NCI-H1436 (cell line): ENCODE data around the gene UVSSA.

Experiments used
- DNase-seq: peaks from one replicate; lab custom pipeline; 2025; lab: John Stamatoyannopoulos, UW

UVSSA gene

DNA sequence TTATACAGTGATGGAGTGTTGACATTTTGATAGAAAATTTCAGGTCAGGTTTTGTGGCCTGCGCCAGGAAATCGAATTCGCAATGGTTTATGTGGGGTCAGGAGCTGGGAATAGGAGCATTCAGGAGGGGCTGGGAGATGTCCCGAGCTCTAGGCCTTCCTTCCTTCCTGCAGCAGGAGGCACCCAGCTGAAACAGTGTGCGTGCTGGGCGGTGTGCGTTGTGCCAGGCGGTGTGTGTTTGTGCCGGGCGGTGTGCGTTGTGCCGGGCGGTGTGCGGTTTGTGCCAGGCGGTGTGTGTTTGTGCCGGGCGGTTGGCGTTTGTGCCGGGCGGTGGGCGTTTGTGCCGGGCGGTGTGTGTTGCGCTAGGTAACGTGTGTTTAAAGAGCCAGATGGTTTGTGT is 1.7 kb downstream of the UVSSA start:
- no peak for DNase-seq

DNA sequence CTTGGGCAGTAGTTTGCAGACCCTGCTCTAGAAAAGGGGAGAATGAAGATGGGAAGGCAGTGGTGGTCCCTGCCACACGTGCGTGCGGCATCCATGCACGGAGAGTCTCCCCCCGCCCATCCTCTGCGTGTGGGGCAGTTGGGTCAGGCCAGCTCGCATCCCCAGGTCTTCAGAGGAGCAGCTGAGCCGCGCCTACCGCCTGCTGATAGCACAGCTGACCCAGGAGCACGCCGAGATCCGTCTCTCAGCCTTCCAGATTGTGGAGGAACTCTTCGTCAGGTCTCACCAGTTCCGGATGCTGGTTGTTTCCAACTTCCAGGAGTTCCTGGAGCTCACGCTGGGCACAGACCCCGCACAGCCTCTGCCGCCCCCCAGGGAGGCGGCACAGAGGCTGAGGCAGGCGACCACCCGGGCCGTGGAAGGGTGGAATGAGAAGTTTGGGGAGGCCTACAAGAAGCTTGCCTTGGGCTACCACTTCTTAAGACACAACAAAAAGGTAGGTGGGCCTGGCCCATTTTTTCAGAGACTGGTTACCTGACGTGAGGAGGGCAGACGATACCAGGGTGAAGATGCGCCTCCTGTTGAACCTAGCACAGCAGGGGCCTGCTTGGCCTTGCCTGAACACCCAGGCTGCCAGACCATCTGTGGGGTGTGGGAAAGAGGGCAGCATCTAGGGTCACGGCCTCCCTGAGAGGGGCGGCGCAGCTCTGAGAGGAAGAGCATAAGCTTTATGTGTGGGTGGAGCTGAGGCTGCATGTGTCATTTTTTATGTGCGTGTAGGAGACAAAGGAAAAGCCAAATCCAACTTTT is 2.6 kb downstream of the UVSSA start:
- no peak for DNase-seq

DNA sequence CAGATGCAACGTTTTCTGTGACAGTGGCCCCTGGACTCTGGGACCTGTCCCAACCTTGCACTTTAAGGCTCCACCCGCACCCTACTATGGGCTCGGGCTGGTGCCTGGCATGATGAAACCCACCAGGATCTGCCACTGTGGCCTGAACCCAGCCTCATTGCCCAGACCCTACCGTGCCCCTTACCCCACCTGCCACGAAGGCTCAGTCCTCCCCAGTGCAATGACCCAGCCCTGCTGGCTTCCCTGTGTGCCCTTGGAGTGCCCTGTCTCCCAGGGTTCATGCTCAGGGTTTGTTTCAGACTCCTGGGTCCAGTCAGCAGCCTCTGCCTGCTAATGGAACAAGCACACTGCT is 3.1 kb downstream of the UVSSA start:
- DNase-seq = no peak

DNA sequence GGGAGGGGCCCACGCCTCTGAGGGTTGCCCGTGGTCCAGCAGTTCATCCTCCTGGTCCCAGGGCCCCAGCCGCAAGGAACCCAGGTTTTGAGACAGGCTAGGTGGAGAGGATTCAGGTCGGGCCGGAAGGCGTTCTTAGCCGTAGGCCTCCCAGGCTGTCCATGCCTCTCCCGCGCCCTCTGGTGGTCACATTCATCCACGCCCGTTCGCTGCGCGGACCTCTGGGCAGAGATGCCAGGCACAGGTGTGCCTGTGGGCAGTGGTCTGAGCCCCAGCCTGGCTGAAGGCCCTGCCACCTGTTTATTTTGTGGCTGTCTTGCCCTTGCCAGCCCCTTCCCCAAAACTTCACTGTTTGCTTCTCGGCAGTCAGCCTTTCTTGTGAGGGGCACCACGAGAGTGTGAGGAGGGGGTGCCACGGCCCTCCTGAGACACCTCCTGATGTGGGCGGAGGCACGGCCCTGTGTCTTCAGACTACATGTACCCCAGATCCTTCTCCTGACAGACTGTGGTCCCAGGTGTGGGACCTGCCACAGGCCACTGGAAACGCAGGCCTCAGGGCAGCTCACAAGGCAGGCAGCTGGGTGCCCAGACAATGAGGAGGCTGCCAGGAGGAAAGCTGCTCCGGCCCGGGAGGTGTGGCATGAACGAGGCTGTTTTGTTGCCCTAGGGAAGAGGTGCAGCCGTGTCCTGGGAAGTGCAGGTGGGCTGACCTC is 5.0 kb downstream of the UVSSA start:
- peak; percentile 78 for DNase-seq

DNA sequence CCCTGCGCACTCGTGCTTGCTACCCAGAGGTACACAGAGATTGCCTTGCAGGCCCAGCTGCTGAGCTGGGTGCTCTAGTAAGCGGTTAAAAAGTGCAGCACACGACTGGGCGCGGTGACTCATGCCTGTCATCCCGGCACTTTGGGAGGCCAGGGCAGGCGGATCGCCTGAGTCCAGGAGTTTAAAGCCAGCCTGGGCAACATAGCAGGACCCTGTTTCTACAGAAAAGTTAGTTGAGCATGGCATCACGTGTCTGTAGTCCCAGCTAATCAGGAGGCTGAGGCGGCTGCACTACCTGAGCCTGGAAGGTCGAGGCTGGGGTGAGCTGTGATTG is 5.5 kb downstream of the UVSSA start:
- DNase-seq = no peak

DNA sequence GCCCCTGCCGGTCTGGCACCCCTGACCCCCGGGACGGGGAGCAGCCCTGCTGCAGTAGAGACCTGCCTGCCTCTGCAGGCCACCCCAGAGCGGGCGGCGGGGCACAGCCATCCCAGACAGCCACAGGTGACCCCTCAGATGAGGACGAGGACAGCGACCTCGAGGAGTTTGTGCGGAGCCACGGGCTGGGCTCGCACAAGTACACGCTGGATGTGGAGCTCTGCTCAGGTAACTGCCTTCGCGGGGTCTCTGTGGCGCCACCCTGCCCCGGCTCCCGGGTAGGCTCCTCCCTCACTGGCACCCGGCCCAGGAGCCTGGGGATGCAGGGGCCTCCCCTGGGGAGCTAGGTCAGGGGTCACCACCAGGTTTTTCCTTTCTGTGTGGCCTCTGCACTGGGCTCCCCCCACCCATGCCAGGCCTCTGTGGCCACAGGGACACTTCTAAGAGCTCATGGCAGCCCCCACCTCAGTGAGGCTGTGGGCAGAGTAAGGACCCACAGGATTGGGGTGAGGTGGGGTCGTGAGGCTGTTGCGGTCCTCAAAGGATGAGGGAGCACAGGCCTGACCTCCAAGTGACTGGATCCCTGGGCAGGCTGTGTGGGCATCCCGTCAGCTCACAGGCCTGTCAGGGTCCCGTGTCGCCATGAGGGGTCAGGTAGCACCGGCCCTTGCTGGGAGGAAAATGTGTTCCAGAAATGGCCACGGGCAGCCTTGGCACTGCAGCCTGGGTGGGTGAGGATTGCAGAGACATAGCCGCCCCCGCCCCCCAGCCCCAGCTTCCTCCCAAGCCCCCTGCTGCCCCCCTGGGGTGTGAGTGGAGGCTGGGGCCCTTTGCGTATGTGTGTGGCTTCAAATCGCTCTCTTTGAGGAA is 6.4 kb downstream of the UVSSA start:
- DNase-seq = no peak

DNA sequence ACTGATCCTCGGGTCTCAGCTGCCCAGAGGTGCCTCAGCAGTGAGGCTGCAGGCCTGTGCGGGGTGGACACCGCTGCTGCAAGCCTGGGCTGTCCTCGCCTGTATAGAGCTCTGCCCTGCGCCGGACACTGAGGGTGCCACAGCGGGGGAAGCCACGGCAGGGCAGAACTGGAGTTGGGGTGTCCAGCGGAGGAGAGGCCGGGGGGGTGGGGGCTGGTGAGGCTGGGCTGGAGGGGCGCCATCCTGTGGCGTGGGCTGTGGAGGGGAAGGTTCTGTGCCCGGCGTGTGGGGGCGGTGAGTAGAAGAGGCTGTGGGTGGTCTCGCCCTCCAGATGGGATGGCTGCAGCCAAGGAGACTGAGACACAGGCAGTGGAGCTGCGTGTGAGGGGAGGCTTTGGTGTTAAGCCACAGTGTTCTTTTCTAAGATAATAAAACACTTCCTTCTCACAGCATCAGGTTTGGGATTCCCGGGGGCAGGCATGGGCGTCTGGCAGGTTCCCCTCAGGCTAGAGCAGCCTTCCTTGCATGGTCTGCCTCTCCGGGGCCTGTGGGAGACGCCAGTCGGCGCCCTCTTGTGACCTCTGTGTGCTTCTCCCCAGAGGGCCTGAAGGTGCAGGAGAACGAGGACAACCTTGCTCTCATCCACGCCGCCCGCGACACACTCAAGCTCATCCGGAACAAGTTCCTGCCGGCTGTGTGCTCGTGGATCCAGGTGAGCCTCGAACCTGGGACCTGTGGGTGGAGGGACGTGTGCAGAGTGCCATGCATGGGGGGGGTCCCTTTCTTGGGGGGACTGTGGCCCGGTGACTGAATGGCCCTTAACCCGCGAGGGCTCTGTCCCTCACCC is 7.4 kb downstream of the UVSSA start:
- no peak for DNase-seq

DNA sequence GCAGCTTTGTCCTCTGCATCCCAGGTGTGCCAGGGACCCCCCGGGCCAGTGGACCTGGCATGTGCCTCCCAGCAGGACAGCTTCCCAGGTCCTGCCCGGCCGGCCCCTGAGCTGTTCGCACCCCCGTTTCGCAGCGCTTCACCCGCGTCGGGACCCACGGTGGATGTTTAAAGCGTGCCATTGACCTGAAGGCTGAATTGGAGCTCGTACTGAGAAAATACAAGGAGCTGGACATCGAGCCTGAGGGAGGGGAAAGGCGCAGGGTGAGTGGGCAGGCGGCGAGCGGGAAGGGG is 7.9 kb downstream of the UVSSA start:
- DNase-seq = no peak

DNA sequence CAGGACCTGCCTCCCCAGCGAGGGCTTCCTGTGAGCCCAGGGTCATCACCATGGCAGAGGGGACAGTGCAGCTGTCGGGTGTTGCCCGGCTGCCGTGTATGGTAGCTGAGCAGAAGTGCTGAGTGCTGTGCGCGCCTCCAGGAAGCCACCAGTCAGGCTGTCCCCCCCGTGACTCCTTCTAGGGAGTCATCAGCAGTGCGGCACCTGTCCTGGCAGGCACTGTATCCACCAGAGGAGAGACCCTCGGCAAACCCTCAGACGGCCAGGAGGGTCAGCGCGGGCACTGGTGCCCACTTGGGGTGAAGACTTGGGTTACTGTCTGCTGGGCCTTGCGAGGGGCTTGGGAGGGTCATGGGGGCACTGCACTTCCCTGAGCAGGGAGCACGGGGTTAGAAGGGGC is 8.4 kb downstream of the UVSSA start:
- DNase-seq = no peak

DNA sequence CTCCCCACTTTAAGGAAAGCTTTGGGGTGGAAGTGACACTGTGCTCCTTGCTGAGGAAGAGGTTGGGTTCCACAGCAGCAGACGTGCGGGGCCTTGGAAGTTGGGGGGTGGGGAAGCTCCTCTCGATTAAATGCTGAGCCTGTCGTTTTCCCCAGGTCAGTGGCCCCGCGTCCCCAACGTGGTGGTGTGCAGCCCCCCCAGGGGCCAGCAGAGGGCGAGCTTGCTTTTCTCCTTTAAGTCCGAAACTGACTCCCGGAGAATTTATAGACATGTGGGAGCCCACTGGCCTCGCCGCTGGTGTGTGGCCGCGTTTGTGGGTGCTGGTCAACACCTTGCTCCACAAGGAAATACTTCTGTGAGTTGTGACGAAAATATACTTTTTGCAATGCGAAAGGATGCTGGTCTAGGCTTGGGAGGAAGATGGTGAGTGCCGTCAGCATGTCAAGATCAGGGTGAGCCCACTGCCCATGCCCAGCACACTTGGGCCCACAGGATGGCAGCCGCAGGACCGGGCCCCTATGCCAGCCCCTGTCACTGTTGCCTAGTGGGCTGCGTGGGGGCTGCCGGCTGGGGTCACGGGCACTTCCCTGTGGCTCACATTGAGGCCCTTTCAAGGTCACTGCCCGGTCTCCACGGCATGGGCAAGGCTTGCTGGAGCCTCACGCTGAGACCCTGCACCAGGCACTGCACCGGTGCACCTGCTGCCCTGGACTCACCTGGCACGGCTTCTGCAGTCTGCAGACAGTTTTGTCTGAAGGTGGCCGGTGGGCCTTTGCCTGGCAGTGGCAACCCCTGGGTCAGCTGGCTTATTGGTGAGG is 9.4 kb downstream of the UVSSA start:
- DNase-seq = peak; percentile 37

DNA sequence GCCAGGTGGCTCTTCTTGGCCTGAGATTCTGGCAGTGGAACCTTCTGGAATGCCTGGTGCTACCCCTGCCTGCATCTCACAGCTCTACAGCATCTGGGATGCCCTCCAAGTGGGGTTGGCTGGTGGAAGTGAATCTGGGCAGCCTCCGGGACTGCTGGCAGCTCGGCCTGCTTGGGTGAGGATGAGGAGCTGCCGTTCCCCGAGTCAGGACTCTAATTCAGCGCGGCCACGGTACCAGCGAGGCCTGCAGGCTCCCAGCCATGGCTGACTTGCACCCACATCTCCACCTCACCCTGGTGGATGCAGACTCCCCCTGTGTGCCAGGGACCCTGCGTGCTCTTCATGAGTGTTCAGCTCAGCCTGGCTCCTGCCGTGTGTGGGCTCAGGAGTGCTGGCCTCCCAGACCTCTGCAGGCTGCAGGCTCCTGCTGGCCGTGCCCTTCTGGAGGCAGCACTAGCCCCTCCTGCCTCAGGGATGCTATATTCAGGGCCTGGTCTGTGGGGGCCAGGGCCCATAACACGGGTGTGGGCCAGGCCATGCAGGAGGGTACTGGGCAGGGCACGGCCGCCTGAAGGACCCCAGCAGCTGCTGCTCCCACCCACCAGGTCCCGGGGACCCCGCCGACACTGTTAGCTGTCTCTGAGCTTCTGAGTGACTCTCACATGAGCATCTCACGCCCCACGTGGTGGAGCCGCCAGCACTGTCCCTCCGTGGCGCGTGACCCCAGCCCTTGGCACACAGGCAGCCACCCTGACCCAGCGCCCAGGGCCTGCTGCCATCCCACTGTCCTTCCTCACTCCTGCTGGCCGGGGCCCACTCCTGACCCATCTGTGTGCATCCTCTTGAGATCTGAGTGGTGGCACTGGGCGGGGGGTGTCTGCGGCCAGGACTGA is 10.6 kb downstream of the UVSSA start:
- DNase-seq = no peak

DNA sequence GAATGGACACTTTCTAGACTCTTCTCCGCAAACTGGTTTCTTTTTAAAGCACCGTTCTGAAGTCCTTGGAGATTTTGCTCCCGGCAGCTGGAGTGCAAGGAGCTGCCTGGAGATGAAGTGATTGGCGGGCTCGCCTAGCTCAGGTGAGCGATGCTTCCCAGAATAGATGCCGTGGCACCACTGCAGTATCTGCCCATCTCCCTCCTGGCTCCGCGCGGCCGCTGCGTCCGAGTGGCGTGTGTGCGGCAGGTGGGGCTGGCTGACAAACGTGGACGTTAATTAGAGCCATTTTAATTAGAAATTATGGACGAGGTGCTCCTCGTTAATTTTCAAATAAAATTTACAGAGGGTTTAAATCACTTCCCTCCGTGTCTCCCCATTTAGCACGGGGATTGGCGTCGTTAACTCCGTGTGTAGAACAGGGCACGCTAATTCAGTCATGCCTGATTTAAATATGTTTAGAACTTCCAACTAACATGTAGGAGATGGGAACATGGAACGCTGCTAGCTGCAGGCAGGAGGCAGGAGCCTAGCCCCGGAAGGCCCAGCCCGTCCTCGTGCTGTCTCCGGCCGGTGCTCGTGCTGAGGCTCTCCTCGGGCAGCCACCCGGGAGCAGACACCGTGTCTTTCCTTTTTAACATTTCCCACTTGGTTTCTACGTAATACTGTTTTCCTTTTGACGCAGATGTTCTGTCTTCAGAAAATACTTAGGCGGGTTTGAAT is 11.6 kb downstream of the UVSSA start:
- DNase-seq = no peak

DNA sequence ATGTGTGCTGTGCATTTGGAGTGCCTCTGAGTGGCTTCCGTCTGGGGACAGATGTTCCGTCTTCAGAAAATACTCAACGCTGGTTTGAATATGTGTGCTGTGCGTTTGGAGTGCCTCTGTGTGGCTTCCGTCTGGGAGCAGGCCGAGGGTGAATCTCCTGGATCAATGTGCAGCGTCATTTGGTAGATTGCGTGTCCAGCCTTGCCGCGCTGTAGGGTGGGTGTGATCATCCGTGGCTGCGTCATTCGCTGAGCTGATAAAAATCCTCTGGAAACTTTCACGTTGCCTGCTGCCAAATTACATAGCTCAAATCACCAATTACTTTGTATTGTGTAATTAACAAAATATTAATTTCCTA is 12.1 kb downstream of the UVSSA start:
- DNase-seq = no peak

DNA sequence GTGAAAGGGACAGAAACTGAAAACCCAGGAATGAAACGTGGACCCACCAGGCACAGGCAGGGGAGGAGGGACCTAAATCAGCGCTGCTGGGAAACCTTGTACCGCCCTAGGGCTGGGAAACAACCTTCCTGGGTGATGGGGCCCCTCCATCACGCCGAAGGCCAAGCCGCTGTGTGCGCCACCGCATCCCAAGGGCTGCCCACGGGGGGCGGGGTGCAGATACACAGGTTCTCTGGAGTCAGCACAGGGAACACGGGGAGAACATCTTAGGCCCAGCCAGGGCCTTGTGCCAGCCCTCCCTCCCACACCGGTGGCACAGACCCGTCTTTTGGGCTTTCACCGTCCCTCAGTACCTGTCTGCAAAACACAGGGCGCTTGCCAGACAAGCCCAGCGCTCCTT is 13.0 kb downstream of the UVSSA start:
- no peak for DNase-seq

DNA sequence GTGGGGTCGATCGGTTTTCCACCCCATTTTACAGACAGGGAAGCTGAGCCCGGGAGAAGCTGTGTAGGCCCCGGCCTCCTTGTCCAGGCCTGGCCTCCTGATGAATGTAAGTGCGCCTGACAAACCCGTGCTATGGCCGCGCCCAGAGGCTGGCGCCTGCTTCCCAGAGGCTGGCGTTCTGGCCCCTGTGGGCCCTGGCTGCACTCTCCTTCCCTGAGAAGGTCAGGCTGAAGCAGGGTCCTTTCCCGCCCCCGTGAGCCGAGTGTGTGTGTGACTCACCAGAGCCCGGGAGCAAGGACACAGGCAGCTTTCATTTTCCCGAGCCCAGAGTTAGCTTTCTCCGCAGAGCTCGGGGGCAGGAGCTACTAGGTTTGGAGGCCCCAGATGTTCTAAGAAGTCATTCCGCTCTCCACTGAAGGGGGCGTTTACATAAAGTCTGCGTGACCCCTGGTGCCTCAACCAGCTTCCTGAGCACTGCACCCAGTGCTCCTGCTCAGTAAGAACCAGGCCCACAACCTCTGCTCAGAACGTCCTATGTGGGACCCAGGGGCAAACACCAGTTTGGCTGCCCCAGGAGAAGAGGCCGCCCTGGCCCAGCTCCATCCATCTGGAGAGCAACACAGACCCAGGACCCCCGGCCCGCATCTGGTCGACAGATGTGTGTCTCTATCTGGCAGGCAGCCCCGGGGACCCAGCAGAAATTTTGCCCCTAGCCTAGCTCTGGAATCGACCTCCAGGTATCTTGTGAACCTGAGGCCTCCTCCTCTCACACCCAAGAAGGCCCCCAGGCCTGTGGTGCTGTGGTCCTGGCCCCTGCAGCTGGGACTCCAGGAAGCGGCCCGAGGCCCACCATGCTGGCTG is 13.6 kb downstream of the UVSSA start:
- DNase-seq = no peak

DNA sequence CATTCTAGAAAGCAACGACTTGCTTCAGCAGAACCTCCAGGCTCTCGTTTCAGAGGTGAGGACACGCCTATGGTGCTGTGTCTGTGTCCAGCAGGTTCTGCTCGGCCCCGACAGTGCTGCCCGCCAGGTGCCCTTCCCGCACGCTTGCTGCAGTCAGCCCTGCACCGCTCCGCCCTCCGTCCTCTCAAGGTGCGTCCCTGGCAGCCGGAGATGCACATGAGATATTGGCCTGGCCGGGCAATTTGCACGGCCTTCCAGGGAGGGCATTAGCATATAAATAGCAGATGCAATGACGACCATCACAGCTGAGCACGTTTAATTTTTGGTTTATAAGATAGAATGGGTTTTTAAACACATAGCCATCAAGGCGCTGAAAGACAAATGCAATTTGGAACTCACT is 14.4 kb downstream of the UVSSA start:
- no peak for DNase-seq

DNA sequence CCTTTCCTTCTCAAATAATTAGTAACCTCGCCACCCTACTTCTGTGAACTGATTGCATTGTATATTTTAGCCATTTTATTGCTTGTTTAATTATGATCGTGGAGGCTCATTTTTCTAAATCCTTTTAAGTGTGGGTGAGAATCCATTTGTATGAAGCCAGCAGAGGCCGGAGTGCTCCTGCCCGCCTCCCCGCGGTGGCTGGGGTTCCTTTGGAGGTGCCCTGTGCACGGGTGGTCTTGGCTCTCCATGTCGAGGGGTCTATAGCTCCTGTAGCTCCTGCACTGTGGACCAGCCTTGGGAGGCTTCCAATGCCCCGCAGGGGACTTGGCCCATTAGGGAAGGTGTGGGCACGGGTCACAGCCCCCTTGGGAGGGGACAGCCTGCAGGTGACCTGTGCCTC is 15.0 kb downstream of the UVSSA start:
- no peak for DNase-seq

DNA sequence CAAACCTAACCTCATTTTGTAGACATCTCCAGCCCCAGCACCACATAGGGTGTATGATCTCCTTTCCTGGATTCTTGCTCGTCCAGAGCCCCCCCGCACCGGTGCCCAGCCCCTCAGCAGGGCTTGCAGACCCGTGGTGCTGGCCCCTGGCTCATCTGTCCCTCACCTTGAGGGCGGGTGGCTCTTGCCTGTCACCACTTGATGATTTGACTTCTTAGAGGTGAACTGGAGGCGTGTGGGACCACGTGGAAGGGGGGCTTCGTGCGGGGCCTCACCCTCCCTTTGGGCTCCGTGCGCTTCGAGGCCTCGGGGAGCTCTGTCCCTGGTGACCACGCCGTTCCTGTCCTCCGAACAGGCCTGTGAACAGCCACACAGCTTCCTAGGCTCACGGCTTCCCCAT is 15.5 kb downstream of the UVSSA start:
- no peak for DNase-seq

DNA sequence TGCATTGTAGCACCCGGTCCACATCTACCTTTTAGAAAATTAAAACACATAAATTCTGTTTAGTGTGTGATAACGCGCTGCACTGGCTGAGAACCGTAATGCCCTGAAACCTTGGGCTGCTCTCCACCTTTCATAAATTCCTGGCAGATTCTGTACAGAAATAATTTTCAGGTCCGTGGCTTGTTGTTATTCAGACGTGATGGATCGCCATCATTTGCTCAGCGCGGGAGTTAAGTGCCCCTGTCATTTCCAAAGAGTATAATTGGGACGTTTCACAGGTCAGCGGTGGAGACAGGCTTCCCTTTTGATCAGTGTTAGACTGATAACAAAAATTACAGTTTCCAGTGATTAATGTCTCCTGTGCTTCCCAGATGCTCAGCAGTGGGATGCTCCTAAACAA is 16.5 kb downstream of the UVSSA start:
- DNase-seq = peak; percentile 29
